ENCODE results near the gene COL5A1.

Gene COL5A1

DNA sequence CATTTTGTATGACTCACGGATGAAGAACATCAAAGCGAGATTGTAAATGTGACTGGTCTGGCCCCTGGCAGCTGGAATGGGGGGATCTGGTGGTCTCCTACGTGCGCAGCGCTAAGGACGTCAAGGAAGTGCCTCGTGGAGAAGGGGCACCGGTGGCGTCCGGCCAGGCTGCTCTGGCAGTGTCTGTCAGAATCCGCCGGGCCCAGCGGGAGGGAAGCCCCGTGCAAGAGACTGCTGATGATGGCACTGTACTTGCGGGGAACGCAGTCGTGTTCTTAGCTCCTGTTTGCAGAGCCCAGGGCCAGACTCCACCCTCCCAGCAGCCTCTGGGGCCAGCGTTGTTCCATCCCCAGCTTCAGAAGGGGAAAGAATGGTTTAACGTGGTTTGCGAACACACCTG, 75.5 kb downstream of the COL5A1 start:
- Mint-ChIP-seq H3K36me3 (ENCODE audit: low read depth) (peaks cover 28% of the 10 kb centered on the region), H3K9me3 (peaks cover 7% of the 10 kb centered on the region), H3K4me3 (no peak overlapping the region), H3K27ac (no peak overlapping the region), H3K4me1 (peaks cover 15% of the 10 kb centered on the region), H3K27me3 (ENCODE audit: low read depth) (peaks cover 4% of the 10 kb centered on the region)
- TF ChIP-seq, protein P1, sequence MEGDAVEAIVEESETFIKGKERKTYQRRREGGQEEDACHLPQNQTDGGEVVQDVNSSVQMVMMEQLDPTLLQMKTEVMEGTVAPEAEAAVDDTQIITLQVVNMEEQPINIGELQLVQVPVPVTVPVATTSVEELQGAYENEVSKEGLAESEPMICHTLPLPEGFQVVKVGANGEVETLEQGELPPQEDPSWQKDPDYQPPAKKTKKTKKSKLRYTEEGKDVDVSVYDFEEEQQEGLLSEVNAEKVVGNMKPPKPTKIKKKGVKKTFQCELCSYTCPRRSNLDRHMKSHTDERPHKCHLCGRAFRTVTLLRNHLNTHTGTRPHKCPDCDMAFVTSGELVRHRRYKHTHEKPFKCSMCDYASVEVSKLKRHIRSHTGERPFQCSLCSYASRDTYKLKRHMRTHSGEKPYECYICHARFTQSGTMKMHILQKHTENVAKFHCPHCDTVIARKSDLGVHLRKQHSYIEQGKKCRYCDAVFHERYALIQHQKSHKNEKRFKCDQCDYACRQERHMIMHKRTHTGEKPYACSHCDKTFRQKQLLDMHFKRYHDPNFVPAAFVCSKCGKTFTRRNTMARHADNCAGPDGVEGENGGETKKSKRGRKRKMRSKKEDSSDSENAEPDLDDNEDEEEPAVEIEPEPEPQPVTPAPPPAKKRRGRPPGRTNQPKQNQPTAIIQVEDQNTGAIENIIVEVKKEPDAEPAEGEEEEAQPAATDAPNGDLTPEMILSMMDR (IDR thresholded peaks at IDR 0.05; ENCODE audit: unreplicated experiment in 3 of 3): no peak

- TF ChIP-seq, protein P1 (IDR thresholded peaks at IDR 0.05; ENCODE audit: unreplicated experiment in 3 of 3): no peak
- peaks cover 7% of the 10 kb centered on the region for H3K9me3 Mint-ChIP-seq
- no peak overlapping the region for H3K27ac Mint-ChIP-seq
- H3K4me1 Mint-ChIP-seq: peaks cover 21% of the 10 kb centered on the region
- H3K36me3 Mint-ChIP-seq (ENCODE audit: low read depth): peaks cover 31% of the 10 kb centered on the region
- no peak overlapping the region for H3K4me3 Mint-ChIP-seq
- peaks cover 4% of the 10 kb centered on the region for H3K27me3 Mint-ChIP-seq (ENCODE audit: low read depth)
These were observed 76.5 kb downstream of the COL5A1 start for GRCh38 chr9:134717924-134718645.

- peaks cover 21% of the 10 kb centered on the region for H3K4me1 Mint-ChIP-seq
- H3K4me3 Mint-ChIP-seq: no peak overlapping the region
- H3K27me3 Mint-ChIP-seq (ENCODE audit: low read depth): peaks cover 4% of the 10 kb centered on the region
- H3K36me3 Mint-ChIP-seq (ENCODE audit: low read depth): peaks cover 18% of the 10 kb centered on the region
- no peak overlapping the region for H3K27ac Mint-ChIP-seq
- TF ChIP-seq, protein P1 (IDR thresholded peaks at IDR 0.05; ENCODE audit: unreplicated experiment in 3 of 3): no peak
- H3K9me3 Mint-ChIP-seq: no peaks in the 10 kb centered on the region
These were observed 77.7 kb downstream of the COL5A1 start for GRCh38 chr9:134719331-134719730.

- Mint-ChIP-seq H3K4me3 (no peak overlapping the region), H3K4me1 (peaks cover 21% of the 10 kb centered on the region), H3K27me3 (ENCODE audit: low read depth) (no peaks in the 10 kb centered on the region), H3K9me3 (no peaks in the 10 kb centered on the region), H3K36me3 (ENCODE audit: low read depth) (peaks cover 9% of the 10 kb centered on the region), H3K27ac (no peak overlapping the region)
- TF ChIP-seq, protein P1 (IDR thresholded peaks at IDR 0.05; ENCODE audit: unreplicated experiment in 3 of 3): no peak
These were observed 78.6 kb downstream of the COL5A1 start for GRCh38 chr9:134720136-134720753.

GRCh38 chr9:134720796-134721195, 79.2 kb downstream of the COL5A1 start:
- Mint-ChIP-seq H3K4me1 (peaks cover 17% of the 10 kb centered on the region), H3K36me3 (ENCODE audit: low read depth) (peaks cover 8% of the 10 kb centered on the region), H3K27ac (no peak overlapping the region), H3K4me3 (no peak overlapping the region), H3K27me3 (ENCODE audit: low read depth) (no peaks in the 10 kb centered on the region), H3K9me3 (no peaks in the 10 kb centered on the region)
- TF ChIP-seq, protein P1 (IDR thresholded peaks at IDR 0.05; ENCODE audit: unreplicated experiment in 3 of 3): no peak

DNA sequence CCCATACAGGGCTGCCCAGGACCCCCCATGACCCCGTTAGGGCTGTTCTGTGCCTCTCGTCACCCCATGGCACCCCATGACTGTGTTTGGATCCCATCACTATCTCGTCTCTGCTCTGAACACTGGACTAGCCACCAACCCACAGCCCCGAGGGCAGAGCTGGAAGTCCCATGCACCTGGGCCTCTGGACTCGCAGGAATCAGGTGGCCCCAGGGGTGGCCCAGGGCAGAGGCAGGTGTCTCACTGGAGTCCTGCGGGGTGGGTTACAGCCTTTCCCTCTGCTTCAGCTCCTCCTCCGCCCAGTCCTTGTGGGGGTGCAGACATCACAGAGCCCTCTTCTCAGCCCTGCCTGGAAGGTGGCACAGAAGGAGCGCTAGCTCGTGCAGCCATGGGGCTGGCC, 79.7 kb downstream of the COL5A1 start:
- Mint-ChIP-seq H3K4me3 (no peak overlapping the region), H3K27me3 (ENCODE audit: low read depth) (no peaks in the 10 kb centered on the region), H3K9me3 (no peaks in the 10 kb centered on the region), H3K36me3 (ENCODE audit: low read depth) (peaks cover 8% of the 10 kb centered on the region), H3K27ac (no peak overlapping the region), H3K4me1 (peaks cover 15% of the 10 kb centered on the region)
- TF ChIP-seq, protein P1 (IDR thresholded peaks at IDR 0.05; ENCODE audit: unreplicated experiment in 3 of 3): no peak

Data from nephron (organoid).